Measurements from ENCODE around the gene HADHB.
A peak's percentile ranks its signal among the peaks of the same experiment; 100 is the strongest.

DNA sequence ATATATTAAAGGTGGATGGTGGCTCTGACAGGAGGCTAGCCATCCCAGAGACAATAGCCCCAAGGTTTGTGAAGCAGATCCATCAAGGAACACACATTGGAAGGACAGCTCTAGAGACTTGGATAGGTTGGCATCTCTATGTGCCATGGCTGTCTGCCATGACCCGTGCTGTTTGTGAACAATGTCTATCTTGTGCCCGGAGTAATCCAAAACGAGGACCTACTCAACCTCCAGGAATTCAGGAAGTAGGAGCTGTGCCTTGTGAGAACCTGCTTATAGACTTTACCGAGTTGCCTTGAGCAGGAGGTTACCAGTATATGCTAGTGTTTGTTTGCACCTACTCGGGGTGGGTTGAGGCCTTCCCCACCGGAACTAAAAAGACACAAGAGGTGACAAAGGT, 58.1 kb downstream of the HADHB start:
- TF ChIP-seq, protein P1, sequence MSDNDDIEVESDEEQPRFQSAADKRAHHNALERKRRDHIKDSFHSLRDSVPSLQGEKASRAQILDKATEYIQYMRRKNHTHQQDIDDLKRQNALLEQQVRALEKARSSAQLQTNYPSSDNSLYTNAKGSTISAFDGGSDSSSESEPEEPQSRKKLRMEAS (IDR thresholded peaks at IDR 0.05) = peak; percentile 66; the same call in 1 of the 2 replicates
- TF ChIP-seq NFIC (IDR thresholded peaks at IDR 0.05) (peak; percentile 79), CREB1 (IDR thresholded peaks at IDR 0.05; ENCODE audit: low read depth) (no peak), FOXM1 (IDR thresholded peaks at IDR 0.05; ENCODE audit: borderline replicate concordance, low read depth) (no peak), EP300 (IDR thresholded peaks at IDR 0.05; ENCODE audit: borderline replicate concordance) (peak; percentile 39; the same call in 1 of the 2 replicates), CEBPB (IDR thresholded peaks at IDR 0.05) (no peak), YY1 (IDR thresholded peaks at IDR 0.05; ENCODE audit: low read depth) (0 out of 2 replicates have a peak, but pooled peaks have one; percentile 42), TAF1 (IDR thresholded peaks at IDR 0.05; ENCODE audit: low read depth) (no peak), EGR1 (IDR thresholded peaks at IDR 0.05) (no peak), TEAD4 (IDR thresholded peaks at IDR 0.05) (peak; percentile 73), RAD21 (IDR thresholded peaks at IDR 0.05; ENCODE audit: low read depth) (no peak)
- TF ChIP-seq, protein P2, sequence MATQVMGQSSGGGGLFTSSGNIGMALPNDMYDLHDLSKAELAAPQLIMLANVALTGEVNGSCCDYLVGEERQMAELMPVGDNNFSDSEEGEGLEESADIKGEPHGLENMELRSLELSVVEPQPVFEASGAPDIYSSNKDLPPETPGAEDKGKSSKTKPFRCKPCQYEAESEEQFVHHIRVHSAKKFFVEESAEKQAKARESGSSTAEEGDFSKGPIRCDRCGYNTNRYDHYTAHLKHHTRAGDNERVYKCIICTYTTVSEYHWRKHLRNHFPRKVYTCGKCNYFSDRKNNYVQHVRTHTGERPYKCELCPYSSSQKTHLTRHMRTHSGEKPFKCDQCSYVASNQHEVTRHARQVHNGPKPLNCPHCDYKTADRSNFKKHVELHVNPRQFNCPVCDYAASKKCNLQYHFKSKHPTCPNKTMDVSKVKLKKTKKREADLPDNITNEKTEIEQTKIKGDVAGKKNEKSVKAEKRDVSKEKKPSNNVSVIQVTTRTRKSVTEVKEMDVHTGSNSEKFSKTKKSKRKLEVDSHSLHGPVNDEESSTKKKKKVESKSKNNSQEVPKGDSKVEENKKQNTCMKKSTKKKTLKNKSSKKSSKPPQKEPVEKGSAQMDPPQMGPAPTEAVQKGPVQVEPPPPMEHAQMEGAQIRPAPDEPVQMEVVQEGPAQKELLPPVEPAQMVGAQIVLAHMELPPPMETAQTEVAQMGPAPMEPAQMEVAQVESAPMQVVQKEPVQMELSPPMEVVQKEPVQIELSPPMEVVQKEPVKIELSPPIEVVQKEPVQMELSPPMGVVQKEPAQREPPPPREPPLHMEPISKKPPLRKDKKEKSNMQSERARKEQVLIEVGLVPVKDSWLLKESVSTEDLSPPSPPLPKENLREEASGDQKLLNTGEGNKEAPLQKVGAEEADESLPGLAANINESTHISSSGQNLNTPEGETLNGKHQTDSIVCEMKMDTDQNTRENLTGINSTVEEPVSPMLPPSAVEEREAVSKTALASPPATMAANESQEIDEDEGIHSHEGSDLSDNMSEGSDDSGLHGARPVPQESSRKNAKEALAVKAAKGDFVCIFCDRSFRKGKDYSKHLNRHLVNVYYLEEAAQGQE (IDR thresholded peaks at IDR 0.05; ENCODE audit: low read depth) = no peak
